Measurements from ENCODE around the gene SH3PXD2A. TPM values are rescaled to one million over a fixed set of nuclear protein-coding genes. Genes with fewer than 3 reads are reported as not detected.

Gene SH3PXD2A
- total and polyA plus RNA-seq, 9 of the 15 experiments (the other 6 are each of a cell fraction or from before 2014, with no cell fraction given) = 0.41 to 9.3 (median 2.5) TPM

DNA sequence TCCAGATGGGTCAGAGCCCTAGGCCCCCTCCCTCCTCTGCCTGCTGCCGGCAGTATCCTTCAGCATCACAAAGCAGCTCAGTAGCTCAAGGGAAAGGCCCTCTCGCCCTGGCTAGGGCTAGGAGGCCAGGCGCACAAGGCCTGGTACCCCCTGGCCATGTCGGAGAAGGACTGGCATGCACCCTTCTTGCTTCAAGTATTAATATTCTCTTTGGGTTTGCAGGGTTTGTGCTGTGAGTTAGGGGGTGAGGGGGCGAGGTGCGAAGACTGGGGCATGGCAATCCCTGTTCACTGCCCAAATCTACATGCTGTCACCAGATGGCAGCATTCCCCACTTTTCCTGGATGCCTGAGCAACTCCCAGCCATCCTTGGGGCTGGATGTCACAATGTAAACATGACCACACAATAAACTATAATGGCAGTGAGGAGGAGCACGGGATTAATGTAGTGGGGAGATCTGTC lies 256.7 kb downstream of the SH3PXD2A start (continued):
- TF ChIP-seq, protein P1, sequence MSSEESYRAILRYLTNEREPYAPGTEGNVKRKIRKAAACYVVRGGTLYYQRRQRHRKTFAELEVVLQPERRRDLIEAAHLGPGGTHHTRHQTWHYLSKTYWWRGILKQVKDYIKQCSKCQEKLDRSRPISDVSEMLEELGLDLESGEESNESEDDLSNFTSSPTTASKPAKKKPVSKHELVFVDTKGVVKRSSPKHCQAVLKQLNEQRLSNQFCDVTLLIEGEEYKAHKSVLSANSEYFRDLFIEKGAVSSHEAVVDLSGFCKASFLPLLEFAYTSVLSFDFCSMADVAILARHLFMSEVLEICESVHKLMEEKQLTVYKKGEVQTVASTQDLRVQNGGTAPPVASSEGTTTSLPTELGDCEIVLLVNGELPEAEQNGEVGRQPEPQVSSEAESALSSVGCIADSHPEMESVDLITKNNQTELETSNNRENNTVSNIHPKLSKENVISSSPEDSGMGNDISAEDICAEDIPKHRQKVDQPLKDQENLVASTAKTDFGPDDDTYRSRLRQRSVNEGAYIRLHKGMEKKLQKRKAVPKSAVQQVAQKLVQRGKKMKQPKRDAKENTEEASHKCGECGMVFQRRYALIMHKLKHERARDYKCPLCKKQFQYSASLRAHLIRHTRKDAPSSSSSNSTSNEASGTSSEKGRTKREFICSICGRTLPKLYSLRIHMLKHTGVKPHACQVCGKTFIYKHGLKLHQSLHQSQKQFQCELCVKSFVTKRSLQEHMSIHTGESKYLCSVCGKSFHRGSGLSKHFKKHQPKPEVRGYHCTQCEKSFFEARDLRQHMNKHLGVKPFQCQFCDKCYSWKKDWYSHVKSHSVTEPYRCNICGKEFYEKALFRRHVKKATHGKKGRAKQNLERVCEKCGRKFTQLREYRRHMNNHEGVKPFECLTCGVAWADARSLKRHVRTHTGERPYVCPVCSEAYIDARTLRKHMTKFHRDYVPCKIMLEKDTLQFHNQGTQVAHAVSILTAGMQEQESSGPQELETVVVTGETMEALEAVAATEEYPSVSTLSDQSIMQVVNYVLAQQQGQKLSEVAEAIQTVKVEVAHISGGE (CRISPR knock-in tag; IDR thresholded peaks at IDR 0.05) = no peak
- TF ChIP-seq HLTF (IDR thresholded peaks at IDR 0.05) = no peak
- TF ChIP-seq MEF2A (IDR thresholded peaks at IDR 0.05; ENCODE audit: control insufficient read depth, low read depth, low read length) = no peak
- TF ChIP-seq ZFX (CRISPR knock-in tag; IDR thresholded peaks at IDR 0.05) = no peak
- TF ChIP-seq ZNF239 (CRISPR knock-in tag; IDR thresholded peaks at IDR 0.05) = no peak
- no peak for TF ChIP-seq SETDB1 (IDR thresholded peaks at IDR 0.05; ENCODE audit: low read length)
- no peak for TF ChIP-seq HMGN3 (IDR thresholded peaks at IDR 0.05; ENCODE audit: borderline replicate concordance, extremely low read depth, insufficient read length, low read depth, low read length)
- no peak for TF ChIP-seq CCNT2 (IDR thresholded peaks at IDR 0.05; ENCODE audit: borderline replicate concordance, extremely low read depth, insufficient read length, low read depth, low read length)
- no peak for TF ChIP-seq GTF2E2 (tag; IDR thresholded peaks at IDR 0.05)
- TF ChIP-seq ARID2 (IDR thresholded peaks at IDR 0.05) = peak; percentile 18; the same call in 1 of the 2 replicates
- no peak for TF ChIP-seq NR3C1 (CRISPR knock-in tag; IDR thresholded peaks at IDR 0.05)
- TF ChIP-seq HMG20A (CRISPR knock-in tag; conservative IDR thresholded peaks at IDR 0.05) = no peak
- TF ChIP-seq NCOA1 (IDR thresholded peaks at IDR 0.05; ENCODE audit: low read depth) = no peak
- no peak for TF ChIP-seq ZNF146 (CRISPR knock-in tag; IDR thresholded peaks at IDR 0.05; ENCODE audit: unreplicated experiment)
- TF ChIP-seq, protein P2, sequence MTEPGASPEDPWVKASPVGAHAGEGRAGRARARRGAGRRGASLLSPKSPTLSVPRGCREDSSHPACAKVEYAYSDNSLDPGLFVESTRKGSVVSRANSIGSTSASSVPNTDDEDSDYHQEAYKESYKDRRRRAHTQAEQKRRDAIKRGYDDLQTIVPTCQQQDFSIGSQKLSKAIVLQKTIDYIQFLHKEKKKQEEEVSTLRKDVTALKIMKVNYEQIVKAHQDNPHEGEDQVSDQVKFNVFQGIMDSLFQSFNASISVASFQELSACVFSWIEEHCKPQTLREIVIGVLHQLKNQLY (CRISPR knock-in tag; conservative IDR thresholded peaks at IDR 0.05) = no peak
- TF ChIP-seq NR2C2 (CRISPR knock-in tag; IDR thresholded peaks at IDR 0.05) = no peak
- TF ChIP-seq NR2C2 (tag; IDR thresholded peaks at IDR 0.05) = no peak
- no peak for TF ChIP-seq ZNF232 (CRISPR knock-in tag; IDR thresholded peaks at IDR 0.05)
- no peak for TF ChIP-seq TRIM28 (IDR thresholded peaks at IDR 0.05)
- no peak for TF ChIP-seq TCF7 (IDR thresholded peaks at IDR 0.05; ENCODE audit: borderline replicate concordance)

All from K562 (cell line).